ENCODE measurements around the gene SMIM28.

DNA sequence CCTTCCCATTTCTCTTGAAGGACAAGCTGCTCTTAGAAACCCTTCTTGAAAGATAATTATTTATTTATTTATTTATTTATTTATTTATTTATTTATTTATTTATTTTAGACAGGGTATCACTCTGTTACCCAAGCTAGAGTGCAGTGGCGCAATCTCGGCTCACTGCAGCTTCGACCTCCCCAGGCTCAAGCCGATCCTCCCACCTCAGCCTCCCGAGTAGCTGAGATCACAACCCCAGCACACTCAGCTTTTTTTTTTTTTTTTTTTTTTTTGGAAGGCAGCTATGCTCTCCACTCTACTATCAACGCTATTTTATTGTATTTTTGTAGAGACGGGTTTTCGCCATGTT is 25.1 kb downstream of the SMIM28 start:
- TF ChIP-seq, protein P1, sequence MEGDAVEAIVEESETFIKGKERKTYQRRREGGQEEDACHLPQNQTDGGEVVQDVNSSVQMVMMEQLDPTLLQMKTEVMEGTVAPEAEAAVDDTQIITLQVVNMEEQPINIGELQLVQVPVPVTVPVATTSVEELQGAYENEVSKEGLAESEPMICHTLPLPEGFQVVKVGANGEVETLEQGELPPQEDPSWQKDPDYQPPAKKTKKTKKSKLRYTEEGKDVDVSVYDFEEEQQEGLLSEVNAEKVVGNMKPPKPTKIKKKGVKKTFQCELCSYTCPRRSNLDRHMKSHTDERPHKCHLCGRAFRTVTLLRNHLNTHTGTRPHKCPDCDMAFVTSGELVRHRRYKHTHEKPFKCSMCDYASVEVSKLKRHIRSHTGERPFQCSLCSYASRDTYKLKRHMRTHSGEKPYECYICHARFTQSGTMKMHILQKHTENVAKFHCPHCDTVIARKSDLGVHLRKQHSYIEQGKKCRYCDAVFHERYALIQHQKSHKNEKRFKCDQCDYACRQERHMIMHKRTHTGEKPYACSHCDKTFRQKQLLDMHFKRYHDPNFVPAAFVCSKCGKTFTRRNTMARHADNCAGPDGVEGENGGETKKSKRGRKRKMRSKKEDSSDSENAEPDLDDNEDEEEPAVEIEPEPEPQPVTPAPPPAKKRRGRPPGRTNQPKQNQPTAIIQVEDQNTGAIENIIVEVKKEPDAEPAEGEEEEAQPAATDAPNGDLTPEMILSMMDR (conservative IDR thresholded peaks at IDR 0.05; ENCODE audit: low read length), result no peak
- no peak for TF ChIP-seq EZH2phosphoT487 (IDR thresholded peaks at IDR 0.05; ENCODE audit: borderline replicate concordance)

Data from Loucy (cell line).